OCI-LY1 (cell line): ENCODE results near the gene UTP20.

ENCODE experiments used
- EZH2 ChIP-seq: fragments of 200-600 bp; sonication (generic), shearing (Covaris generic); IDR thresholded peaks from 2 replicates; pipeline ENCODE4 v1.8.0; 2017; ENCODE audit warnings: borderline replicate concordance, mixed run types, mild to moderate bottlenecking, antibody characterized with exemption, low read length, moderate library complexity, mixed read lengths
- TF ChIP-seq, protein P1 (sequence below): fragments of 200-600 bp; sonication (generic), shearing (Covaris generic); IDR thresholded peaks from 2 replicates; pipeline ENCODE4 v1.5.1; 2017; ENCODE audit warnings: mild to moderate bottlenecking, antibody characterized with exemption, low read length, moderate library complexity, mixed read lengths

- TF ChIP-seq, protein P1, sequence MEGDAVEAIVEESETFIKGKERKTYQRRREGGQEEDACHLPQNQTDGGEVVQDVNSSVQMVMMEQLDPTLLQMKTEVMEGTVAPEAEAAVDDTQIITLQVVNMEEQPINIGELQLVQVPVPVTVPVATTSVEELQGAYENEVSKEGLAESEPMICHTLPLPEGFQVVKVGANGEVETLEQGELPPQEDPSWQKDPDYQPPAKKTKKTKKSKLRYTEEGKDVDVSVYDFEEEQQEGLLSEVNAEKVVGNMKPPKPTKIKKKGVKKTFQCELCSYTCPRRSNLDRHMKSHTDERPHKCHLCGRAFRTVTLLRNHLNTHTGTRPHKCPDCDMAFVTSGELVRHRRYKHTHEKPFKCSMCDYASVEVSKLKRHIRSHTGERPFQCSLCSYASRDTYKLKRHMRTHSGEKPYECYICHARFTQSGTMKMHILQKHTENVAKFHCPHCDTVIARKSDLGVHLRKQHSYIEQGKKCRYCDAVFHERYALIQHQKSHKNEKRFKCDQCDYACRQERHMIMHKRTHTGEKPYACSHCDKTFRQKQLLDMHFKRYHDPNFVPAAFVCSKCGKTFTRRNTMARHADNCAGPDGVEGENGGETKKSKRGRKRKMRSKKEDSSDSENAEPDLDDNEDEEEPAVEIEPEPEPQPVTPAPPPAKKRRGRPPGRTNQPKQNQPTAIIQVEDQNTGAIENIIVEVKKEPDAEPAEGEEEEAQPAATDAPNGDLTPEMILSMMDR, result no peak
- no peak for TF ChIP-seq EZH2
These were observed 36.3 kb upstream of the UTP20 start for GRCh38 chr12:101243616-101244015.
